HG03280 (cell line): ENCODE results near the gene CLEC17A.
"Not testable (repeated sequence)": the region's sequence is repeated elsewhere in the genome, so short reads cannot be mapped to it uniquely, and the experiment has no call there.

Source experiments
- ATAC-seq: cut with Tn5 transposase; IDR thresholded peaks from one replicate; pipeline ENCODE4 v1.9.1; 2021; ENCODE audit warnings: mild to moderate bottlenecking, moderate library complexity; ENCODE audit not compliant: unreplicated experiment

The CLEC17A gene, protein sequence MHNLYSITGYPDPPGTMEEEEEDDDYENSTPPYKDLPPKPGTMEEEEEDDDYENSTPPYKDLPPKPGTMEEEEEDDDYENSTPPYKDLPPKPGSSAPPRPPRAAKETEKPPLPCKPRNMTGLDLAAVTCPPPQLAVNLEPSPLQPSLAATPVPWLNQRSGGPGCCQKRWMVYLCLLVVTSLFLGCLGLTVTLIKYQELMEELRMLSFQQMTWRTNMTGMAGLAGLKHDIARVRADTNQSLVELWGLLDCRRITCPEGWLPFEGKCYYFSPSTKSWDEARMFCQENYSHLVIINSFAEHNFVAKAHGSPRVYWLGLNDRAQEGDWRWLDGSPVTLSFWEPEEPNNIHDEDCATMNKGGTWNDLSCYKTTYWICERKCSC

DNA sequence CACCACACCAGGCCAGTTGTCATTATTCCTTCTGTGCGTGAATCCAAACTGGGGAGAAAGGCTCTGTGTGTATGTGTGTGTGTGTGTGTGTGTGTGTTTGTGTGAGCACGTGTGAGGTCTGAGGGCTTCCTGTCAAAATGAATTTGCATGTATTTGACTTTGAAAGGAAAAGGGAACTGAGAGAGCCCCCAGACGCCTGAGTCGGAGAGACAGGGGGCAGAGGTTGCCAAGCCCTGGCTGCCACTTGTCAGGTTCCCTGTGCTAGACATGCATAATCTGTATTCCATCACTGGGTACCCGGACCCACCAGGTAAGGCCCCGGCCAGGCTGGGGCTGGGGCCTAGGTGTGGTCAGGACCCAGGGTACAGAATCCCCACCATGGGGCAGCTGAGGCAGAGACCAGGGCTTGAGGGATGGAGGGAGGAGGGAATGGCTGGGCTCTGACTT, at the start of gene CLEC17A:
TSS of gene CLEC17A (plus strand) at position 191 of the 447 bp plus-strand sequence. CDS start at position 268, 77 bp downstream.
- ATAC-seq: peak; percentile 36

DNA sequence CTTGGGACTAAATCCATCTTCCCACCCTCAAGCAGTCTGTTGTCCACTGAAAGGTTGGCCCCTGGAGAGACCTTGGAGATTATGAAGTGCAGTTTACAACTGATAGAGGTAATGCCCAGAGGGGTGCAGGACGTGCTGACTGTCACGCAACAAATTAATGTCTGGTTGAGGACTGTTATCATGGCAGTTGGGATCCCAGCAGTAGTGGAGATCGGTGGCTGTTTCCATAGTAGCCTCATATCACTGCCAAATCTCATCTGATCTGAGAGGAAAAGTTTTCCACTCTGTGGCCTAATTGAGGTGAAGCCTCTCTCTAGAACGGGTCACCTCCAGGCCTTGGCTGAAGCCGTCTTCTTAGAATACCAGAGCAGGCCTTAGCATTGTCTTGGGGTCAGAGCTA, 49.4 kb upstream of the CLEC17A start:
- ATAC-seq: no peak

GRCh38 chr19:14536926-14537692, 45.8 kb upstream of the CLEC17A start:
- ATAC-seq: no peak

DNA sequence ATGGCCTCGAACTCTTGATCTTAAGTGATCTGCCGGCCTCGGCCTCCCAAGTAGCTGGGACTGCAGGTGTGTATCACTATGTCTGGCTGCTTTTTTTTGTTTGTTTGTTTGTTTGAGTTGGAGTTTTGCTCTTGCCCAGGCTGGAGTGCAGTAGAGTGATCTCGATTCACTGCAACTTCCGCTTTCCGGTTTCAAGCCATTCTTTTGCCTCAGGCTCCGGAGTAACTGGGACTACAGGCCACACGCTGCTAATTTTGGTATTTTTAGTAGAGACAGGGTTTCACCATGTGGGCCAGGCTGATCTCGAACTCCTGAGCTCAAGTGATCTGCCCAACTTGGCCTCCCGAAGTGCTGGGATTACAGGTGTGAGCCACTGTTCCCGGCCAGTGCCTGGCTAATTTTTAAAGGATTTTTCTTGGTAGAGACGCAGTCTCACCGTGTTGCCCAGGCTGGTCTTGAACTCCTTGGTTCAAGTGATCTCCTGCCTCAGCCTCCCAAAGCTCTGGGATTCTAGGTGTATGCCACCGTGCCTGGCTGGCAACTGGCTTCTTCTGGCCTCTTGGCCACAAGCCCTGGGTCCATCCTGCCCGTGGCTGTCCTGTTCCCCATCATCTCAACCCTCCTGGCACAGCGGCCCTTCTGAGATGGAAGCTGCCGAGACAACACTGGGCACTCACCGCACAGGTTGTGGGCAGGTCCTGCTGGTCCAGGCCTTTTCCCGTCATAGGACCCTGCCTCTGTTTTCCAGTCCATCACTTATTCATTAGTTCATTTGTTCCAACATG, 42.0 kb upstream of the CLEC17A start:
- no peak for ATAC-seq

GRCh38 chr19:14541979-14542378, 40.9 kb upstream of the CLEC17A start:
- not testable (repeated sequence) for ATAC-seq

GRCh38 chr19:14542711-14543328, 40.1 kb upstream of the CLEC17A start:
- ATAC-seq: no peak

DNA sequence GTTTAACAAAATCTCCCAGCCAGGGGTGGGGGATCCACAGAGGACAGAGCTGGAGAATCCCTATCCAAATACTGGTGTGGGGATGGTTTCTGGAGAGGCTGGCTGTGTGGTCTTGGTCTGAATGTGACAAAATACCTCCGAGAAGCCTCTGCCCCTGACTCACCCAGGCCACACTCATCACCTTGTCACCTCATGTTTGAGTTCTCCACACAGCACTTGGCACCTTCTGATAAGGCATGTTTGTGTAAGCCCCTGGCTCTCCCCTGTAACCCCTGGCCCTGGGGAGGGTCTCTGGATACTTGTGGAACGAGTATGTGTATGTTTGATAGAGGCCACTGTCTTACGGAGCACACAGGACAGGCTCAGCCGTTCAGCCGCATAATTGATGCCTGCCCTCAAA, 38.8 kb upstream of the CLEC17A start:
- ATAC-seq: no peak

GRCh38 chr19:14544977-14545715, 37.7 kb upstream of the CLEC17A start:
- ATAC-seq: no peak

DNA sequence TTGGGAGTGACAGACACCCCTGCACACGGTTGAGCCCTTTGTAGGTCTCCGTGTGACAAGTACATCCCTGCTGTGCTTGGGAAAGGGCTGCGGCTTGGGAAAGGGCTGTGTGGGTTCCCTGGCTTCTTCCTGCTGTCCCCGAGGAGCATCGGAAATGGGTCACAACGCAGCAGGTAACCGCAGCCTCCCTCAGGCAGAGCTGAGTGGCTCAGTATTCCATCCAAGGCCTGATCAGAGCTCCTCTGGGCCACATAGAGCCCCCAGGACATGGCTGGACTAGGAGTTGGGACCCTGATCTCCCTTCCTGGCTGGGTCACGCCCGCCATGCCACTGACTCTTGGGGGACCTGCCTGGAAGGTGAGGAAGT, 37.2 kb upstream of the CLEC17A start:
- ATAC-seq: no peak

GRCh38 chr19:14550201-14550754, 32.6 kb upstream of the CLEC17A start:
- ATAC-seq: no peak

GRCh38 chr19:14551134-14552005, 31.5 kb upstream of the CLEC17A start:
- ATAC-seq: not testable (repeated sequence)

GRCh38 chr19:14552006-14552360, 30.9 kb upstream of the CLEC17A start:
- ATAC-seq: not testable (repeated sequence)

GRCh38 chr19:14553042-14553938, 29.6 kb upstream of the CLEC17A start:
- no peak for ATAC-seq

- no peak for ATAC-seq
Observed at GRCh38 chr19:14553939-14554243, 29.0 kb upstream of the CLEC17A start.

DNA sequence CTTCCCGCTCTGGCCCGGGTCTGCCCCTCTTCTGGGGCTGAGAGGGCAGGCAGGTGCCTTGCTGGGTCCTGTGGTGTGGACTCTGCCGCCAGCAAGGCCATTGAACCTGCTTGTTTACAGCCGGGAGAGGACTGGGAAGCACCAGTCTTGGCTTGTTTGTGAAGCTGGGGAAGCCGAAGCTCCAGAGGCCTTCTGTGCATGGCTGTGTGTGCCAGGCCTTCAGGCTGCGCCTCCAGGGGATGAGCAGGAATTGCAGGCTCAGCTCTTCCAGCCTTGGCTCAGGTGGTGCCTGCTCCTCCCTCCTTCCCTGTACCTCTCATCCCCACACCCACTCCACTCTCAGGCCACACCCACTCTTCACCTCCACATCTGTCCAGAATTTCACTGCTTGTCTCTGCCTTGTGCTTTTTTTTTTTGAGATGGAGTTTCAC, 28.5 kb upstream of the CLEC17A start:
- no peak for ATAC-seq

GRCh38 chr19:14555918-14556661, 26.8 kb upstream of the CLEC17A start:
- ATAC-seq: no peak

DNA sequence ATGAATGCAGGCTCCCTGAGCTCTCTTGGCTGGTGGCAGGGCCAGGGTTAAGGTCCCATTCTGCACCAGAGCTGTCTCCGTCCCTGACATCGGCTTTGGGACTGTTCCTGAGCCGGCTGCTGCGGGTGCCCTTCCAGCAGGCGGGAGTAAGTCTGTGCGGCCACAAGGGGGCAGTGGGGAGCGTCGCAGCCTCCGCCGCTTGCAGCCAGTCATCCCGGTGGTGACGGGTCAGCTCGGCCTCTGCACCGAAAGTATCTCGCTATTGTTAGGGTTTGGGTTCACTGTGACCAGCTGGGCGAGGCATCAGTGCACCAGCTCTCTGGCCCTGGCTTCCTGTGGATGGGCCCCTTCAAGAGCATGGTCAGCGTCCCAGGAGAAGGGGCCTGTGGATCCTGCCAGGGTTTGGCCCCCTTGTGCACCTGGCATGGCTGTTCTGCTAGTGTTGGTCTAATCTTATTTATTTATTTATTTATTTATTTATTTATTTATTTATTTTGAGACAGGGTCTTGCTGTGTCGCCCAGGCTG, 26.2 kb upstream of the CLEC17A start:
- ATAC-seq: peak; percentile 70
